CD14-positive monocyte (primary cell): ENCODE results near the gene NSUN7. TPM values are rescaled to one million over a fixed set of nuclear protein-coding genes. Genes with fewer than 3 reads are reported as not detected.

Experiments used
- DNase-seq, 3 donors: peaks; one replicate each; pipeline ENCODE4 v3.0.0-alpha.2; 2011 to 2022
- H2AFZ ChIP-seq: 2 replicates; pipeline ENCODE4 v1.6.0; 2012; ENCODE audit warnings: mild to moderate bottlenecking, low read depth, low read length, inconsistent platforms; ENCODE audit not compliant: insufficient read depth, poor library complexity, severe bottlenecking
- H3K27ac ChIP-seq, 2 donors: 1 replicate in 1 of 2; 2 replicates in 1 of 2; pipeline ENCODE4 v1.5.1; 2012 to 2013; ENCODE audit warnings: low read length in 2 of 2, control low read depth in 1 of 2, inconsistent platforms in 1 of 2, low read depth in 1 of 2, mild to moderate bottlenecking in 1 of 2
- H3K27me3 ChIP-seq, 2 donors: one replicate each; pipeline versions ENCODE4 v1.6.0 to v1.6.1; 2011 to 2013; ENCODE audit warnings: low read length in 2 of 2; ENCODE audit not compliant: control insufficient read depth in 2 of 2, insufficient read depth in 2 of 2
- H3K36me3 ChIP-seq, 2 donors: replicated peaks in 1 of 2; 1 replicate in 1 of 2; 2 replicates in 1 of 2; pipeline versions ENCODE4 v1.5.1 to v1.6.1; 2012 to 2013; ENCODE audit warnings: low read length in 2 of 2, control low read depth in 1 of 2, inconsistent platforms in 1 of 2, mild to moderate bottlenecking in 1 of 2; ENCODE audit not compliant: insufficient read depth in 2 of 2, control insufficient read depth in 1 of 2
- H3K4me1 ChIP-seq, 2 donors: 1 replicate in 1 of 2; 2 replicates in 1 of 2; pipeline versions ENCODE4 v1.5.1 to v1.6.1; 2012 to 2013; ENCODE audit warnings: low read length in 2 of 2, control low read depth in 1 of 2, inconsistent platforms in 1 of 2, mild to moderate bottlenecking in 1 of 2, moderate library complexity in 1 of 2; ENCODE audit not compliant: insufficient read depth in 2 of 2, control insufficient read depth in 1 of 2
- H3K4me2 ChIP-seq: replicated peaks from 2 replicates; pipeline ENCODE3; 2012; ENCODE audit warnings: low read length, moderate library complexity, mild to moderate bottlenecking; ENCODE audit not compliant: poor library complexity, severe bottlenecking; ENCODE audit errors: extremely low read depth
- H3K4me3 ChIP-seq, 3 experiments: fragments of 200-600 bp in 1 of 3; sonication (generic) in 1 of 3; replicated peaks in 1 of 3; 1 replicate in 2 of 3; 2 replicates in 1 of 3; pipeline ENCODE4 v1.5.1; 2011 to 2013; ENCODE audit warnings: low read length in 3 of 3, mild to moderate bottlenecking in 3 of 3, control low read depth in 2 of 3, low read depth in 2 of 3, inconsistent platforms in 1 of 3, moderate library complexity in 1 of 3
- H3K79me2 ChIP-seq: 2 replicates; pipeline ENCODE4 v1.6.0; 2012; ENCODE audit warnings: mild to moderate bottlenecking, control low read depth, inconsistent platforms, low read length, moderate library complexity; ENCODE audit not compliant: insufficient read depth
- H3K9ac ChIP-seq: 2 replicates; pipeline ENCODE4 v1.6.0; 2017; ENCODE audit warnings: low read length, mild to moderate bottlenecking; ENCODE audit not compliant: insufficient read depth, poor library complexity, severe bottlenecking
- H3K9me3 ChIP-seq, 2 donors: replicated peaks in 1 of 2; 1 replicate in 1 of 2; 2 replicates in 1 of 2; pipeline versions ENCODE4 v1.5.1 to v1.6.1; 2012 to 2013; ENCODE audit warnings: low read length in 2 of 2, control low read depth in 1 of 2; ENCODE audit not compliant: control insufficient read depth in 1 of 2, insufficient read depth in 1 of 2
- H4K20me1 ChIP-seq: 2 replicates; pipeline ENCODE4 v1.6.0; 2012; ENCODE audit warnings: mild to moderate bottlenecking, low read length, control low read depth, moderate library complexity; ENCODE audit not compliant: insufficient read depth
- H3K27ac Mint-ChIP-seq, 7 donors: one replicate each; pipeline ENCODE4 v1.8.0; 2020; ENCODE audit warnings: mild to moderate bottlenecking in 7 of 7, mixed read lengths in 7 of 7, moderate library complexity in 6 of 7, inconsistent platforms in 2 of 7
- H3K27me3 Mint-ChIP-seq, 3 donors: one replicate each; pipeline ENCODE4 v1.8.0; 2021 to 2022; ENCODE audit warnings: low read depth in 3 of 3, mild to moderate bottlenecking in 3 of 3, mixed read lengths in 3 of 3, moderate library complexity in 3 of 3, inconsistent platforms in 1 of 3
- H3K36me3 Mint-ChIP-seq, 2 donors: one replicate each; pipeline ENCODE4 v1.8.0; 2020; ENCODE audit warnings: mixed read lengths in 2 of 2, inconsistent platforms in 1 of 2, mild to moderate bottlenecking in 1 of 2
- H3K4me1 Mint-ChIP-seq: one replicate; pipeline ENCODE4 v1.8.0; 2020; ENCODE audit warnings: mild to moderate bottlenecking, mixed read lengths
- H3K4me3 Mint-ChIP-seq, 2 donors: one replicate each; pipeline ENCODE4 v1.8.0; 2020; ENCODE audit warnings: mild to moderate bottlenecking in 2 of 2, mixed read lengths in 2 of 2, moderate library complexity in 1 of 2
- H3K9me3 Mint-ChIP-seq, 7 donors: one replicate each; pipeline ENCODE4 v1.8.0; 2020 to 2022; ENCODE audit warnings: mixed read lengths in 7 of 7, mild to moderate bottlenecking in 6 of 7, moderate library complexity in 6 of 7, inconsistent platforms in 2 of 7
- CTCF ChIP-seq: fragments of 200-600 bp; IDR thresholded peaks from one replicate; pipeline ENCODE4 v1.8.0; 2022; ENCODE audit warnings: antibody characterized with exemption, mild to moderate bottlenecking
- WGBS: methylation state at CpG from one replicate; pipeline ENCODE4 v1.1.5; 2013; ENCODE audit warnings: missing lambda C conversion rate; ENCODE audit not compliant: insufficient coverage; 5-methylcytosine and 5-hydroxymethylcytosine counted together
- intact Hi-C, 2 donors: fragments of 100-400 bp; cut with micrococcal nuclease; formaldehyde crosslinking; loops; one replicate each; pipeline versions ENCODE4 v1.15.0 to v1.15.1; 2023
- polyA plus RNA-seq, 3 donors: library from polyadenylated mRNA; depleted of rRNA in 1 of 3; unstranded in 2 of 3; stranded (reverse) in 1 of 3; fragments of 300-500 nt in 2 of 3; fragments of >200 nt in 1 of 3; fragmentation: Illumina TruSeq in 2 of 3; gene quantifications; 1 replicate in 2 of 3; 2 replicates in 1 of 3; pipeline ENCODE4 v1.2.3, GENCODE V29; 2012 to 2021

Gene NSUN7
- polyA plus RNA-seq, 3 donors, result 0.21 to 0.62 (median 0.57) TPM

GRCh38 chr4:40755616-40756015 lies 5.9 kb downstream of the NSUN7 start:
- Histone ChIP-seq H3K36me3 (no peaks in the 10 kb centered on the region), H3K9ac (no peak overlapping the region), H3K9me3 (peaks cover 0 to 4% of the 10 kb centered on the region in 2 donors), H3K27me3 (peaks cover 6% of the 10 kb centered on the region in 2 donors), H4K20me1 (no peaks in the 10 kb centered on the region), H2AFZ (no peak overlapping the region), H3K4me1 (peaks cover 2 to 4% of the 10 kb centered on the region in 2 donors), H3K4me3 (no peak overlapping the region), H3K79me2 (no peaks in the 10 kb centered on the region), H3K4me2 (no peak overlapping the region), H3K27ac (no peak overlapping the region)
- no peak for DNase-seq
- Mint-ChIP-seq H3K9me3 (peaks cover 0 to 15% (median 5%) of the 10 kb centered on the region in 7 donors), H3K27ac (no peak overlapping the region), H3K4me1 (peaks cover 7% of the 10 kb centered on the region), H3K36me3 (peaks cover 0 to 7% of the 10 kb centered on the region in 2 donors), H3K27me3 (peaks cover 8 to 12% (median 11%) of the 10 kb centered on the region in 3 donors), H3K4me3 (no peak overlapping the region)
- intact Hi-C loops, result no loop called here
- WGBS, result 100% methylated on average over 1 of the region's 4 CpGs
- TF ChIP-seq CTCF, result no peak

GRCh38 chr4:40763228-40763716 lies 13.5 kb downstream of the NSUN7 start:
- no peaks in the 10 kb centered on the region for H3K4me1 ChIP-seq
- peak in 1 of 3 donors; percentile 61 for DNase-seq
- H3K9ac ChIP-seq, result no peak overlapping the region
- no peak for TF ChIP-seq CTCF
- no peak overlapping the region for H3K4me3 ChIP-seq
- intact Hi-C loops, result no loop called here
- 0% methylated on average over 2 of the region's 3 CpGs for WGBS
- no peak overlapping the region for H3K27ac ChIP-seq
- H3K36me3 ChIP-seq, result no peaks in the 10 kb centered on the region
- H3K4me1 Mint-ChIP-seq, result peaks cover 8% of the 10 kb centered on the region
- H3K27me3 ChIP-seq, result no peaks in the 10 kb centered on the region
- H3K4me3 Mint-ChIP-seq, result no peak overlapping the region
- H3K9me3 Mint-ChIP-seq, result peaks cover 0 to 1% (median 0%) of the 10 kb centered on the region in 7 donors
- H2AFZ ChIP-seq, result peak overlapping the region; percentile 55
- no peaks in the 10 kb centered on the region for H4K20me1 ChIP-seq
- peaks cover 0 to 1% (median 0%) of the 10 kb centered on the region in 3 donors for H3K27me3 Mint-ChIP-seq
- peak overlapping the region in 1 of 7 donors; percentile 46 for H3K27ac Mint-ChIP-seq
- no peaks in the 10 kb centered on the region for H3K36me3 Mint-ChIP-seq
- H3K9me3 ChIP-seq, result no peaks in the 10 kb centered on the region
- H3K4me2 ChIP-seq, result peak overlapping the region; percentile 26
- no peaks in the 10 kb centered on the region for H3K79me2 ChIP-seq
